ENCODE measurements around the gene FOXN1. TPM values are rescaled to one million over a fixed set of nuclear protein-coding genes. Genes with fewer than 3 reads are reported as not detected.

The FOXN1 gene
- total and polyA plus RNA-seq, 4 donors = not detected

DNA sequence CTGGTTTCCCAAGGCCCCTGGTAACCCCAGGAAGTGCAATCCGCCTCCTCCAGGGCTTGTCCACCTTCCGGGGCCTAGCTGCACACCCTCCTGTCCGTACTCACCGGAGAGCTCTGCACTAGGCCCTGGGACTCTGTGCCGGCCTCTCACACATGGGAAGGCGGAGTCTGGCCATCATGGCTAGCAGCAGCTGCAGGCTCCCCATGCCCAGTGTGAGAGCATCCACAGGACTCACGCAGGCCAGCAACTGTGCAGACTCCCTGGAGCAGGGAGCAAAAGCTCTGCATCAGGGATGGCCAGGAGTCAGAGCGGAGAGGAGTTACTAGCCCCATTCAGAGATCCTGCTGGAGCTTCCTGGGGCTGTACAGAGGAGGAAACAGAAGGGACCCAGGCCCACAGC lies 20.2 kb downstream of the FOXN1 start:
- Histone ChIP-seq H3K36me3 (ENCODE audit: control insufficient read depth in 4 of 4, insufficient read depth in 3 of 4, low read depth in 1 of 4, low read length in 3 of 4) (no peaks in the 10 kb centered on the region), H3K4me1 (ENCODE audit: control insufficient read depth in 4 of 4, insufficient read depth in 4 of 4, low read length in 3 of 4) (no peaks in the 10 kb centered on the region), H3K9me3 (ENCODE audit: control insufficient read depth in 4 of 4, low read length in 3 of 4) (no peaks in the 10 kb centered on the region), H3K27me3 (ENCODE audit: control insufficient read depth in 4 of 4, insufficient read depth in 4 of 4, low read length in 3 of 4) (no peaks in the 10 kb centered on the region), H3K4me3 (ENCODE audit: low read depth in 1 of 3, low read length in 3 of 3) (no peak overlapping the region), H3K27ac (ENCODE audit: low read depth in 1 of 2, low read length in 2 of 2) (no peak overlapping the region), H3K9ac (ENCODE audit: low read depth in 1 of 2, low read length in 2 of 2) (no peak overlapping the region)
- TF ChIP-seq TAF1 (conservative IDR thresholded peaks at IDR 0.05) (no peak), NR2F2 (IDR thresholded peaks at IDR 0.05) (no peak), FOXA1 (IDR thresholded peaks at IDR 0.05) (no peak), CTCF (IDR thresholded peaks at IDR 0.05; ENCODE audit: low read depth, low read length, missing input control) (no peak), GABPA (IDR thresholded peaks at IDR 0.05 in 1 of 2, conservative IDR thresholded peaks at IDR 0.05 in 1 of 2) (no peak), SP1 (IDR thresholded peaks at IDR 0.05) (no peak), YY1 (IDR thresholded peaks at IDR 0.05) (no peak), EGR1 (IDR thresholded peaks at IDR 0.05; ENCODE audit: low read depth in 2 of 2) (no peak), FOXA2 (IDR thresholded peaks at IDR 0.05) (no peak), JUND (IDR thresholded peaks at IDR 0.05) (no peak), RXRA (IDR thresholded peaks at IDR 0.05) (no peak), HNF4G (IDR thresholded peaks at IDR 0.05) (no peak), RAD21 (IDR thresholded peaks at IDR 0.05) (no peak), HNF4A (conservative IDR thresholded peaks at IDR 0.05) (no peak)
- TF ChIP-seq, protein P1, sequence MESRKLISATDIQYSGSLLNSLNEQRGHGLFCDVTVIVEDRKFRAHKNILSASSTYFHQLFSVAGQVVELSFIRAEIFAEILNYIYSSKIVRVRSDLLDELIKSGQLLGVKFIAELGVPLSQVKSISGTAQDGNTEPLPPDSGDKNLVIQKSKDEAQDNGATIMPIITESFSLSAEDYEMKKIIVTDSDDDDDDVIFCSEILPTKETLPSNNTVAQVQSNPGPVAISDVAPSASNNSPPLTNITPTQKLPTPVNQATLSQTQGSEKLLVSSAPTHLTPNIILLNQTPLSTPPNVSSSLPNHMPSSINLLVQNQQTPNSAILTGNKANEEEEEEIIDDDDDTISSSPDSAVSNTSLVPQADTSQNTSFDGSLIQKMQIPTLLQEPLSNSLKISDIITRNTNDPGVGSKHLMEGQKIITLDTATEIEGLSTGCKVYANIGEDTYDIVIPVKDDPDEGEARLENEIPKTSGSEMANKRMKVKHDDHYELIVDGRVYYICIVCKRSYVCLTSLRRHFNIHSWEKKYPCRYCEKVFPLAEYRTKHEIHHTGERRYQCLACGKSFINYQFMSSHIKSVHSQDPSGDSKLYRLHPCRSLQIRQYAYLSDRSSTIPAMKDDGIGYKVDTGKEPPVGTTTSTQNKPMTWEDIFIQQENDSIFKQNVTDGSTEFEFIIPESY (IDR thresholded peaks at IDR 0.05) = no peak
- TF ChIP-seq, protein P2, sequence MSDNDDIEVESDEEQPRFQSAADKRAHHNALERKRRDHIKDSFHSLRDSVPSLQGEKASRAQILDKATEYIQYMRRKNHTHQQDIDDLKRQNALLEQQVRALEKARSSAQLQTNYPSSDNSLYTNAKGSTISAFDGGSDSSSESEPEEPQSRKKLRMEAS (IDR thresholded peaks at IDR 0.05) = no peak
- TF ChIP-seq, protein P3, sequence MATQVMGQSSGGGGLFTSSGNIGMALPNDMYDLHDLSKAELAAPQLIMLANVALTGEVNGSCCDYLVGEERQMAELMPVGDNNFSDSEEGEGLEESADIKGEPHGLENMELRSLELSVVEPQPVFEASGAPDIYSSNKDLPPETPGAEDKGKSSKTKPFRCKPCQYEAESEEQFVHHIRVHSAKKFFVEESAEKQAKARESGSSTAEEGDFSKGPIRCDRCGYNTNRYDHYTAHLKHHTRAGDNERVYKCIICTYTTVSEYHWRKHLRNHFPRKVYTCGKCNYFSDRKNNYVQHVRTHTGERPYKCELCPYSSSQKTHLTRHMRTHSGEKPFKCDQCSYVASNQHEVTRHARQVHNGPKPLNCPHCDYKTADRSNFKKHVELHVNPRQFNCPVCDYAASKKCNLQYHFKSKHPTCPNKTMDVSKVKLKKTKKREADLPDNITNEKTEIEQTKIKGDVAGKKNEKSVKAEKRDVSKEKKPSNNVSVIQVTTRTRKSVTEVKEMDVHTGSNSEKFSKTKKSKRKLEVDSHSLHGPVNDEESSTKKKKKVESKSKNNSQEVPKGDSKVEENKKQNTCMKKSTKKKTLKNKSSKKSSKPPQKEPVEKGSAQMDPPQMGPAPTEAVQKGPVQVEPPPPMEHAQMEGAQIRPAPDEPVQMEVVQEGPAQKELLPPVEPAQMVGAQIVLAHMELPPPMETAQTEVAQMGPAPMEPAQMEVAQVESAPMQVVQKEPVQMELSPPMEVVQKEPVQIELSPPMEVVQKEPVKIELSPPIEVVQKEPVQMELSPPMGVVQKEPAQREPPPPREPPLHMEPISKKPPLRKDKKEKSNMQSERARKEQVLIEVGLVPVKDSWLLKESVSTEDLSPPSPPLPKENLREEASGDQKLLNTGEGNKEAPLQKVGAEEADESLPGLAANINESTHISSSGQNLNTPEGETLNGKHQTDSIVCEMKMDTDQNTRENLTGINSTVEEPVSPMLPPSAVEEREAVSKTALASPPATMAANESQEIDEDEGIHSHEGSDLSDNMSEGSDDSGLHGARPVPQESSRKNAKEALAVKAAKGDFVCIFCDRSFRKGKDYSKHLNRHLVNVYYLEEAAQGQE (IDR thresholded peaks at IDR 0.05) = no peak
- TF ChIP-seq, protein P4, sequence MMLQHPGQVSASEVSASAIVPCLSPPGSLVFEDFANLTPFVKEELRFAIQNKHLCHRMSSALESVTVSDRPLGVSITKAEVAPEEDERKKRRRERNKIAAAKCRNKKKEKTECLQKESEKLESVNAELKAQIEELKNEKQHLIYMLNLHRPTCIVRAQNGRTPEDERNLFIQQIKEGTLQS (IDR thresholded peaks at IDR 0.05) = no peak
- DNase-seq (ENCODE audit: low spot score) = no peak
- 80% methylated on average over 8 of the region's 8 CpGs for WGBS
